GM04504 (cell line): ENCODE measurements around the gene CUL1.

Experiments
- DNase-seq: peaks from one replicate; pipeline ENCODE4 v3.0.0-alpha.2; 2012; ENCODE audit warnings: low read depth

CUL1 gene

DNA sequence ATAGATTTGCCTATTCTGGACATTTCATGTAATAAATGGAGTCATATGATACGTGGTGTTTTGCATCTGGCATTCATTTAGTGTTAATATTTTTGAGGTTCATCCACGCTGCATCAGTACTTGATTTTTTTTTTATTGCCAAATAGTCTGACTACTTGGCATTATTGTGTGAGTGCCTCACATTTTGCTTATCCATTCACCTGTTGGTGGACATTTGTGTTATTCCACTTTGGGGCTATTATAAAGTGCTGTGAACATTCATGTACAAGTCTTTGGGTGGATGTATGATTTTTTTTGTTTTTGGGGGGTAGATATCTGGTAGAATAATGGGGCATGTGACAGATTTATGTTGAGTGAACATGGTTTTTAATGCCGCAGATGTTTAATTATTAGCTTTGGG, 19.7 kb downstream of the CUL1 start:
- no peak for DNase-seq

- DNase-seq, result no peak
These were observed 21.1 kb downstream of the CUL1 start for GRCh38 chr7:148719753-148720152.

DNA sequence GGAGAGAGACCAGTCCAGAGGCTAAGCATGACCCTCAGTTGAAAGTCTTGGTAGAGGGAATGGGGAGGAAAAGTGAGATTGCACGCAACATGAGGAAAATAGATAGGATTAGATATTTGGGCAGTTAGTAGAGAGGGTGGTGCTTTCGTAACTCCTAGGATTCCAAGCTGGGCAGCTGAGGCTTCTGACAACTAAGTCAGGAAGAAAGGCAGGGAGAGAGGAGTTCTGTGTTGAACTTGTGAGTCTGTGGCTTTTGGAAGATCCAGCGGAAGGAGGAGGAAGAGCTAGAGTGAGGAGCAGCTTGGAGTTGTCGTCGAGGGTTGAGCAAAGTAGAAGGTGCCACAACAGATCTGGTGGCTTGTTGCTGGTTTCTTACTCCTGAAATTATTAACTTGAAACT, 21.8 kb downstream of the CUL1 start:
- no peak for DNase-seq

- no peak for DNase-seq
These were observed 22.7 kb downstream of the CUL1 start for GRCh38 chr7:148721390-148721789.

- no peak for DNase-seq
These were observed 23.9 kb downstream of the CUL1 start for GRCh38 chr7:148722340-148723165.

DNA sequence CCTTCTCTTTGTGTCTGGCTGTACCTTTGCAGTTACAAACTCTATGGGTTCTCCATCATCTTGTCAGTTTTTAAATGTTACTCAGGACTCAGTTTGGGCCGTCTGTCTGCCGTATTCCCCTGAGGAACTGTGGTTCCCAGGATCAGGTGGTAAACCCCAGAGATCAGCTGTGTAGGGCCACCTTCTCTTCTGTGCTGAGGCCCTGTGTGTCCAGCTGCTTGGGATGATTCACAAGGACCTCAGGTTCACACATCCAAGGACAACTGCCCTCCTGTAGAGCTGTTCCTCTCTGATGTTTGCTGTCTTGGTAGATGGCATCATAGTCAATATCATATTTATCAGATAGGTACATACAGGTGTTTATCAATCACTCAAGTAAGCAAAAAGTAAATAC, 24.5 kb downstream of the CUL1 start:
- DNase-seq, result no peak

- DNase-seq, result no peak
These were observed 25.1 kb downstream of the CUL1 start for GRCh38 chr7:148723846-148724245.

DNA sequence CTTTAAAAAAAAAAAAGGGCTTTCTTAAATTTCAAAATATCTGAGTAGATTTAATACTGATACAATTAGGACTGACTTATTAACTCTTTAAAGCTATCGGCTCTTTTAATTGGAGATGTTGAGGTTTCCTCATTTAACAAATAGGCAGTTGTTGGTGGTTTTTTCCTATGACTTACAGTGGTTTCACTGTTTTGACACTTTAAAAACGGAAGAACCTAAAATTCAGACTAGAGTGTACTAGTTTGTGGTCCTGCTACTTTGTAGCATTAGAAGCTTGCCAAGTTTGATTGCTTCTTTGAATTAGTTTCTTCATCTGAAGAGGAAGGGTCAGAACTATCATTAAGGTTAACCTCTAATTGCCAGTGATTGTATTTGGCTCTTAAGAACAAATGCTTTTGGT, 27.7 kb downstream of the CUL1 start:
- no peak for DNase-seq

- no peak for DNase-seq
These were observed 29.0 kb downstream of the CUL1 start for GRCh38 chr7:148727501-148728278.

DNA sequence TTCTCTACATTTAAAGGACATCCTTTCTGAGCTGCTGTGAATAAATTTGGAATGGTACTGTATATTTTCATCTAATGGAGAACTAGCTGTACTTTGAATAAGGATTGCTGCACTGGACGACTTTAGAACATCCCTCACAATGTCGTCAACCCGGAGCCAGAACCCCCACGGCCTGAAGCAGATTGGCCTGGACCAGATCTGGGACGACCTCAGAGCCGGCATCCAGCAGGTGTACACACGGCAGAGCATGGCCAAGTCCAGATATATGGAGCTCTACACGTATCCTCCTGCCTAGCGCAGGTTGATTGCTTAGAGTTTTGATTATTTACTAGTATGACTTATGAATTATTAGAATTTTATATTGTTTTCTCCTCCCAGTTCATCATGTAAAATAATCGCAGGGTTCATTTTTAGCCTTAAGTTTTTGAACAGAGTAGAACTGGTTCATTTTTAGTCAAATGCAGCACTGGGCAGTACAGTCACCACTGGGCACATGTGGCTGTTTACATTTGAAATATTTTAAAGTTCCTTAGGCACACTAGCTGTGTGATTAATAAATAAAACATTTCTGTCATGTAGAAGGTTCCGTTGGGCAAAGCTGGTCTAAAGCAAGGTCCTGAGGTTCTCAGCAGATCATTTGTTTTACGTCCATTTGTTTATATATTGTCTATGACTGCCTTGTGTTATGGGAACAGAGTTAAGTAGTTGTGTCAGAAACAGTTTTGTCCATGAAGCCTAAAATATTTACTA, 31.5 kb downstream of the CUL1 start:
- DNase-seq, result no peak

- no peak for DNase-seq
These were observed 34.2 kb downstream of the CUL1 start for GRCh38 chr7:148732862-148733261.

GRCh38 chr7:148733496-148733895, 34.8 kb downstream of the CUL1 start:
- DNase-seq, result no peak

DNA sequence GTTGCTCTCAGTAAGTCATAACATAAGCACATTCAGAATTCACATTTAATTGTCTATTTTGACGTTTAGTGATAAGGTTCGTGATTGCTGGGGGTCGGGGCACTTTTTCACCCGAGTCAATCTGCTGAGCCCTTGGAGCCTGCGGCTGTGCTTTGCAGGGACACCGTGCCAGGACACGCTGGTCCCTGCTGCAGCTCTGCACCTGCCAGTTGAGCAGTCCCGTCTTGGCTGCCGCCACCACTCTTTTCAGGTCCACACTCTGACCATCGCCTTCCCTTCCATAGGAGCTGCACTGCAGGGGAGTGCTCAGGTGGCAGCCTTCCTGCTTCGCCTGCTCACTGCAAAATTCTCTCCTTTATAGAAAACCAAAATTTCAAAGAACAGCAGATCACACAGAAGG, 36.4 kb downstream of the CUL1 start:
- DNase-seq, result no peak

DNA sequence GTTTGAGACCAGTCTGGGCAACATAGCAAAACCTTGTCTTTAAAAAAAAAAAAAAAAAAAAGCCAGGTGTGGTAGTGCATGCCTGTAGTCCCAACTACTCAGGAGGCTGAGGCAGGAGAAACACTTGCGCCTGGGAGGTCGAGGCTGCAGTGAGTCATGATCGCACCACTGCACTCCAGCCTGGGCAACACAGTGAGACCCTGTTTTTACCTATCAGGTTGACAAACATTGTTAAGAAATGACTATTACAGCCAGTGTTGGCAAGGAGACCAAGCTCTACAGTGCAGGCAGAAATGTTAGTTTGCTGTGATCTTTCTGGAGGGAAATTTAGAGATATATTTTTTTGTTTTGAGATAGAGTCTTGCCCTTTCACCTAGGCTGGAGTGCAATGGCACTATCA, 37.3 kb downstream of the CUL1 start:
- DNase-seq, result no peak

DNA sequence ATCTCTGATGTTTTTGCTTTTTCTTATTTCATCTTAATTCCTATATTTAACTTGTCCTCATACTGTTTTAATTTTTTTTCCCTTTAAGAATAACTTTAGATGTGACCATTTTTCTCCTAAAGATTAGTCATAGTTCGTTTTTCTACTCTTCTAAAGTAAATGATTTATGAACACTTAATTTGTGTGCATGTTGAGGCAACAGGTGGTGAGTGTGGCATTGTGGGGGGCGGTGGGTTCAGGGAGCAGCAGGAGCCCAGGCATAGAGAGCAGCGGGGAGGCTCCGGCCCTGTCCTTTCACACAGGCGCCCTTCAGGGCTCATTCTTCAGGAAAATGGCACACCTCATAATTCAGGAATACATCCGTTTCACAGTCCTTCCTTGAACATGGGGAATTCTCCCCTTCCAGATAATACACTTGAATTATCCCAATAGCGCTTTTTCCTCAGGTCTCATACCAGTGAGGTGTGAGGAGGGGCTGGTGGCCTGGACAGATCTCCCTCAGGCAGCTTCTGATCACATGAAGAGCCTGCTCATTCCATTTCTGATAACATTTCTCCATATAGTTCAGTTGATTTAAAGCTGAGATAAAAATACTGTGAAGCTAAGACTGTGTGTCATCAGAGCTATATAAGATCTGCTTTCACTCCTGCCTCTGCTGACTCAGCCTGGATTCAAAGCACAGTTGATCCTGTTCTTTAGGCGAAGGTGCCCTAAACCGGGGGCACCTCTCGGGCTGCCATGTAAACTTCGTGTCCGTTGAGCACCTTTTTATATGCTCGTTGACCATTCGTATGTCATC, 40.2 kb downstream of the CUL1 start:
- DNase-seq, result no peak

DNA sequence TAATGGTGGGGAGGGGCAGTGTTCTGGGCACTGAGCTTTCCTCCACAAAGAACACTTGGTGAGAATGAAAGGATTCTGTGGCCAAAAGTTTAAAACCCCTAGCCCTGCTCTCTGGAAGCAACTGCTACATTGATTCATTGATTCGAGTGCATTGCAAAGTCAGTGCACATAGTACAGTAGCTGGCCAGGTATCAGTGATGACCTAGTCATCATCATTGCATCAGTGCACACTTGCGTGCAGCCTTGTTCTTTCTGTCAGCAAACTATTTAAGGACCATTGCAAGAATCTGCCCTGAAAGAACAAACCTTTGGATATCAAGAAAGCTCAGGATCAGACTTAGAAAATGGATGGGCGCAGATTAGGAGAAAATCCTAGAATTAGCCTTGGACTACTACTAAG, 47.4 kb downstream of the CUL1 start:
- DNase-seq, result no peak

GRCh38 chr7:148747274-148747673, 48.6 kb downstream of the CUL1 start:
- DNase-seq, result no peak

DNA sequence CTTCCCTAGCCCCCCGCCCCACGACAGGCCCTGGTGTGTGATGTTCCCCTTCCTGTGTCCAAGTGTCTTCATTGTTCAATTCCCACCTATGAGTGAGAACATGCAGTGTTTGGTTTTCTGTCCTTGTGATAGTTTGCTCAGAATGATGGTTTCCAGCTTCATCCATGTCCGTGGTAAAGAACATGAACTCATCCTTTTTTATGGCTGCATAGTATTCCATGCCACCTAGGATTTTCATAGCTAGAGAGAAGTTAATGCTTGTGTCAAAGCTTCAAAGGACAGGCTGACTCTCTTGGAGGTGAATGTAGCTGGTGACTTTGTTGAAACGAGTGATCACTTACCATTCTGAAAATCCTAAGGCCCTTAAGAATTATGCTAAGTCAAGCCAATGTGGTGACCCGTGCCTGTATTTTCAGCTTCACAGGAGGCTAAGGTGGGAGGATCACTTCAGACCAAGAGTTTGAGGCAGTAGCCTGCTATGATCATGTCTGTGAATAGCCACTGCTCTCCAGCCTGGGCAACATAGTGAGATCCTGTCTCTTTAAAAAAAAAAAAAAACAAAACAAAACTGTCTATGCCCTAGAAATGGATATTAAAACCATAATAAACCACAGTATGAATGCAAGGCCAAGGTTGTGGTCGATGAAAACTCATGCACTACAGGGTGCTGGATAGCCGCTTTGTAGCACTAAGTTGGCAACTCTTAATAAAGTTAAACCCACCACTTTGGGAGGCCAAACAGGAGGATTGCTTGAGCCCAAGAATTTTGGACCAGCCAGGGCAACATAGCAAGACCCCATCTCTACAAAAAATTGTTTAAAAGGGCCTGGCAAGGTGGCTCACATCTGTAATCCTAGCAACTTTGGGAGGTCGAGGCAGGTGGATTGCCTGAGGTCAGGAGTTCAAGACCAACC, 52.0 kb downstream of the CUL1 start:
- no peak for DNase-seq

DNA sequence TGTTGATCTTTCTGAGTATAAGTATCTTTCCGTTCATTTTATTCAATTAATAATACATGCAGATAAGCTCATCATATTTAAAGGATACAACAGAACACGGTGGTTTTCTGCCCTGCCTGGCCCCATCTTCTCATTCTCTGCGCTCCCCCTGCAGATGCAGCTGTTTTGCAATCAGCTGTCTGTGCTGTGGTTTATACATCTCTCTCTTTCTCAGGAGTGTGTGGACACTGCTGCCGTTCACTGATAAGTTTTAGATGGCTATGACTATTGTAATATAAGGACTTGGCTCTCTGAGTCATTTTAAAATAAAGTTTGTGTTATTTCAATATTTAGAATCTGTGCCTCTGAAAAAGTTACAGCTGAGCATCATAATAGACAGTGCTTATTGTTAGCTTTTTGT, 54.5 kb downstream of the CUL1 start:
- DNase-seq, result no peak

DNA sequence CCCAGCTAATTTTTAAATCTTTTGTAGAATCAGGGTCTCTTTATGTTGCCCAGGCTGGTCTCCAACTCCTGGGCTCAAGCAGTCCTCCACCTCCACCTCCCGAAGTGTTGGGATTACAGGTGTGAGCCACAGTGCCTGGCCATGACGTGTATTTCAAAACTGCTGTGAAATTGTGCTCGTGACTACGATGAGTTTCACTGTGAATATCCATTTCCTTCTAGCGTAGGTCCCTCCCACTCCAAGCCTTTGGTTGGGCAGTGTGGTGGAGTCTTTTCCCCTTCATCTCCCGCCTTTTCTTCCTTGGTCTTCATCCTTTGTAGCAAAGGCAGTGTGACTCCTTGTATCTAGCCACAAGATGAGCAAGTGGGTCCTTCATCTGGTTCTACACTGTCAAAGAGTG, 56.2 kb downstream of the CUL1 start:
- no peak for DNase-seq
